GM18511 (cell line): ENCODE results near the gene BAZ2B.

Source experiments
- ATAC-seq: cut with Tn5 transposase; IDR thresholded peaks from one replicate; pipeline ENCODE4 v1.9.1; 2021; ENCODE audit warnings: mild to moderate bottlenecking, moderate library complexity; ENCODE audit not compliant: unreplicated experiment

The BAZ2B gene

DNA sequence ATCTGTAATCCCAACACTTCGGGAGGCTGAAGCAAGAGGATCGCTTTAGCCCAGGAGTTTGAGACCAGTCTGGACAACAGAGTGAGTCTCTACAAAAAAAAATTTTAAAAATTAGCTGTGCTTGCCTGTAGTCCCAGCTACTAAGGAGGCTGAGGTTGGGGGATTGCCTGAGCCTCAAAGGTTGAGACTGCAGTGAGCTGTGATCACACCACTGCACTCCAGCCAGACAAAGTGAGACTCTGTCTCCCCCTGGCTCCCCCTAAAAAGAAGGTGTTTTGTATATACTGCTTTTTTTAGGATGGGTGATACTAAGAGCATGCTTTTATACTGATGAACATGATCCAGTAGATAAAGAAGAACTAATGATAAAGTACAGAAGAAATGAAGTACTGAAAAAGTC lies 145.0 kb downstream of the BAZ2B start:
- ATAC-seq, result no peak

GRCh38 chr2:159468257-159468656 lies 148.1 kb downstream of the BAZ2B start:
- ATAC-seq, result peak; percentile 51

DNA sequence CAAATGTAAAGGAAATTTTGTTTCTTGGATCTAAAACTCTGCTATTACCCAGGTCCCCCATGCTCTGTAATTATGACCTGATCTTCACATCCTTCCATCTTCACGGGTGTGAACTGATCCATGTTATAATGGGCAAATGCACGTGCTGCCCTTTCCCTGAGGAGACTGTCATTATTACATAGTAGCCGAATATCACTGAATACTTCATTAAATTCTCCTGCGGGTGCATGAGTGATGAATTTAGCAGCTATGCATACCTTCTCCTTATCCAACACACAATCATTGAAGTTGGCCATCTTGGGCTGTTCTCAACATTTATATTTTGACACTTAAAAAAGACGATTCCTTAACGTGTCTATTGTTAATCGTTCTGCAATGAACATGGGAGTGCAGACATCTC lies 153.4 kb downstream of the BAZ2B start:
- no peak for ATAC-seq

- no peak for ATAC-seq
These were observed 154.1 kb downstream of the BAZ2B start for GRCh38 chr2:159462201-159462785.

DNA sequence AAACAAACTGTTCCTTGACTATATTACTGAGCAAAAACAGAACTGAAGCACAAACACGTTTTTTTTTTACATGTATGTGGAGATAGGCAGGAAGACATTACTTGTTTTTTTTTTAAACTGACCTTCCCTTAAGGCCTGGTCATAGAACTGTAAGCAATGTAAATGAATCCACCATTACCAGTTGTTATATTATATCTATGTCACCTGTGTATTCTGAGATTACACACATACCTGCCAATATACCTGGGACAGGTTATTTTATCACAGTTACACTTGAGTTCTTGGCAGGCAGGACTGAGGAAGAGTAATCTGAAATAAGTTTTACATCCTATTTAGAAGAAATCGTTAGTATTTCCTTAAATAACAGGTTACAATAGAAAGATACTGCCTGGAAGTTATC lies 155.3 kb downstream of the BAZ2B start:
- ATAC-seq, result no peak

- ATAC-seq, result no peak
These were observed 156.1 kb downstream of the BAZ2B start for GRCh38 chr2:159460227-159460626.

DNA sequence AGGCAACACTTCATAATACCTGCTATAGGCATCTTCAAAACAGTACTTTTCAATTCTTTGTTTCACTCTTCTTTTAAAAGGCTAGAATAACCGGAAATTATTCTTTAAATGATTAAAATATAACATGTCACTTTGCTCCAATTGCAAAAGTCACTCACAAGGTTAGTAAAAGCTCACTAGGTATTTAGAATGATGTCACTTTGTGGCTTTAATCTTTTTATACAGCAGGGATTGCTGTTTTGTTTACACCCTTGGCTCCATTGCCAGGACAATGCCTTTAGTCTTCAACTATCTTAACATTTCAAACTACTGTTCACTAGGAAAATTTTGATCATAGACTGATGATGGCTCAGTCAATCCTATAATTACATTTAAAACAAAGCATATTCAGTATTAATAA lies 157.1 kb downstream of the BAZ2B start:
- ATAC-seq, result no peak

- no peak for ATAC-seq
These were observed 158.8 kb downstream of the BAZ2B start for GRCh38 chr2:159457589-159457988.

DNA sequence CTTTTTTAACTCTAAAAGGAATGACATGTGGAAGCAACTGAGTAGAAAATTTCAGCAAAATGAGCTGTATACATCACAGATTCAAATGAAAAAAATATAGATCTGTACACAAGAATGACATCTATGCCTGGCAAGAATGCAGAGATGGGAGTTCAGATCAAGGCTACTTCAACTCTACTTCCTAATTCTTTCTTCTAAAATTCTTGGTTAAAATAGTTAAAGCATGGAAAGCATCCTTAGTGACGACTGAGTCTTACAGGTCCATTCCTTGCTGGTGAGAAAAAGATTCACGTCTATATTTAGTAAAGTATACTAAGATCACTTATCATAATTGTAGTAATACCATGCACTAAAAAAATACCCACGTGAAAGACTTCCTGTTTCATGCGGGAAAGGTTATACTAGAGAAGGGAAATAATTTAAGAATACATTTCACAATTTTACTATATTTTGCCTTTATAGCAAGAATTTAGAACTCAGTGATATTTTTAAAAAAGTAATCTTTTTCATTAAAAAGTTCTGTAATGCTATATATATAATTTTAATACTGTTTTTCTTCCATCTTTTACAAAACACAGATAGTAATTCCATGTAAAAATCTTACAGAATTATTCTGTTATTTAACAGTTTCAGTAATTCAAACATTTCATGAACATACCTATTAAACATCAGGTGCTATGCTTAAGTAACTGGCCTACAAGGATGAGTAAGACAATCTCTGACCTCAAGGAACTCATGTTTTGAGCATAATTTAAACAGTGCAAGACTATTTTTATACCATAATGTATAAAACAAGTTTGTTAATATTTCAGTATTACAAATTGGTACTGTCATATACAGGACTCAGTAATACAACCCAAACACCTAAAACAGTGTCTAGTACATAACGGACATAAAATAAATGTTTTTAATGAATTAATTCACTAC lies 159.6 kb downstream of the BAZ2B start:
- ATAC-seq, result peak; percentile 56

GRCh38 chr2:159455330-159455918 lies 160.9 kb downstream of the BAZ2B start:
- no peak for ATAC-seq

- ATAC-seq, result no peak
These were observed 162.2 kb downstream of the BAZ2B start for GRCh38 chr2:159454185-159454584.

DNA sequence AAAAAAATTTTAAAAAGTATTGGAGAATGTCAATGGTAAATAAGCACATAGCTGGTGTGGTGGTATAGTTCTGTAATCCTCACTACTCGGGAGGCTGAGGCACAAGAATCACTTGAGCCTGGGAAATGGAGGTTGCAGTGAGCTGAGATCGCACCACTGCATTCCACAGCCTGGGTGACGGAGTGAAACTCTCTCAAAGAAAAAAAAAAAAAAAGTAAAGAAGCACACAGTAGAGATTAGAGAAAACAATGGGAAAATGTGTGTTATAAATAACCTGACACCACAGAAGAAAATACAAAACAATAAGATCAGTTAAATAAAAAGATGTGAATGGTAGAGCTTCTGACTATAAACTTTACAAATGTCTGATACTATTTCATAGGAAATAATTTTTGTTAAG lies 166.2 kb downstream of the BAZ2B start:
- no peak for ATAC-seq

- no peak for ATAC-seq
These were observed 166.7 kb downstream of the BAZ2B start for GRCh38 chr2:159449504-159450124.

- ATAC-seq, result no peak
These were observed 169.5 kb downstream of the BAZ2B start for GRCh38 chr2:159446817-159447216.

GRCh38 chr2:159446201-159446600 lies 170.1 kb downstream of the BAZ2B start:
- ATAC-seq, result no peak

GRCh38 chr2:159445307-159445706 lies 171.0 kb downstream of the BAZ2B start:
- ATAC-seq, result peak; percentile 54

DNA sequence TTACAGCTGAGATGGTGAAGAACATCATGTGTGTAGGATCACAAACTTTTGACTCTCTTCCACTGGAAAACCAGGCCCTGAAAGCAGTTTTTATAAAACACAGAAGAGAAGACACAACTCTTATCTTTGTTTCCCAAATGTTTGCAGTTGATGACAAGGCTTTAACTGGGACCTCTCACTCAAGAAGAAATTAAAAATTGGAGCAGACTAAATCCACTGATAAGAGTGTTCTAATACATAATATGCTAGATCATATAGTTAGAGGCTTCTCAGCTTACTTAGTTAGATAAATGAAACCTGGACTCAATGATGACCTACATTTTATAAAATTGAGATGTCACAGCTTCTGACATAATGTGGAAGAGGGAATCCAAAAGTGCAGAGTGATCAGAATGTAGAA lies 171.6 kb downstream of the BAZ2B start:
- ATAC-seq, result no peak

GRCh38 chr2:159442159-159442852 lies 174.0 kb downstream of the BAZ2B start:
- no peak for ATAC-seq

DNA sequence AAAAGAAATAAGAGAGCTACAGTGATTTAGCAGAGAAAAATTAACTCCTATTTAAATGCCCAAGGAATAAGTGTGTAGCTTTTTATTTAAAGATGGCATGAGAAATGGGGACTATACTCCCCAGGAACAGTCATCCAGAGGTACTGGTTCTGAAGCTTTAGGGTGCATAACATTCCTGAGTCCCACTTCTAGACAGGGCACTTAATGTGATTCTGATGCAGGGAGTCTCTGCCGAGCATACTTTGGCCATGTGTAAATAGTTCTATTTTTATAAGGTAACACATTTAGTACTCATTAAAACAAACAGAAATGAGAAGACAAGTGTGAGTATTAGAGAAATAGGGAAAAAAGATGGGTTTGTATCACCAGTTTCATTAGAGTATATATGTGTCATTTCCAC lies 175.2 kb downstream of the BAZ2B start:
- no peak for ATAC-seq

GRCh38 chr2:159439421-159439820 lies 176.9 kb downstream of the BAZ2B start:
- ATAC-seq, result no peak
